ENCODE results near the gene BMP7. TPM values are rescaled to one million over a fixed set of nuclear protein-coding genes. Genes with fewer than 3 reads are reported as not detected.

Gene BMP7
- total RNA-seq, 2 experiments from 2014 or later, result not detected

- Mint-ChIP-seq H3K36me3 (ENCODE audit: low read depth) (no peaks in the 10 kb centered on the region), H3K27ac (no peak overlapping the region), H3K4me1 (ENCODE audit: low read depth) (no peaks in the 10 kb centered on the region), H3K27me3 (peaks cover 53% of the 10 kb centered on the region), H3K4me3 (no peak overlapping the region), H3K9me3 (no peaks in the 10 kb centered on the region)
- H3K9me3 ChIP-seq (ENCODE audit: control insufficient read depth in 1 of 2, insufficient read depth in 1 of 2, low read length in 2 of 2), result no peaks in the 10 kb centered on the region
- TF ChIP-seq CTCF (IDR thresholded peaks at IDR 0.05), result no peak
- DNase-seq (no peak), ATAC-seq (ENCODE audit: poor library complexity) (no peak)
- H3K27me3 ChIP-seq (ENCODE audit: control insufficient read depth in 1 of 2, insufficient read depth in 2 of 2, low read length in 2 of 2), result peaks cover 10 to 13% of the 10 kb centered on the region in 2 experiments
- H3K36me3 ChIP-seq (ENCODE audit: insufficient read depth, low read length), result no peaks in the 10 kb centered on the region
- H3K4me3 ChIP-seq (ENCODE audit: low read length), result no peak overlapping the region
- no peak overlapping the region for H3K27ac ChIP-seq (ENCODE audit: low read depth in 1 of 2, low read length in 2 of 2)
- CTCF ChIA-PET, result no interaction called here
- intact Hi-C loops (cut with DNase I, micrococcal nuclease), result no loop called here
- no peaks in the 10 kb centered on the region for H3K4me1 ChIP-seq (ENCODE audit: insufficient read depth, low read length)
- POLR2A ChIA-PET, result interaction anchor here (0.5 kb wide), 1 partner anchor 670 kb away, joined by 3 read pairs; no protein-coding TSS in a partner anchor
Measured at GRCh38 chr20:57277398-57278105, 11.1 kb upstream of the BMP7 start.

- no peak for ATAC-seq (ENCODE audit: poor library complexity)
- Histone ChIP-seq H3K4me3 (ENCODE audit: low read length) (no peak overlapping the region), H3K27me3 (ENCODE audit: control insufficient read depth in 1 of 2, insufficient read depth in 2 of 2, low read length in 2 of 2) (peaks cover 10 to 13% of the 10 kb centered on the region in 2 experiments), H3K36me3 (ENCODE audit: insufficient read depth, low read length) (no peaks in the 10 kb centered on the region), H3K4me1 (ENCODE audit: insufficient read depth, low read length) (no peaks in the 10 kb centered on the region), H3K9me3 (ENCODE audit: control insufficient read depth in 1 of 2, insufficient read depth in 1 of 2, low read length in 2 of 2) (no peaks in the 10 kb centered on the region), H3K27ac (ENCODE audit: low read depth in 1 of 2, low read length in 2 of 2) (no peak overlapping the region)
- no peak overlapping the region for H3K27ac Mint-ChIP-seq
- H3K36me3 Mint-ChIP-seq (ENCODE audit: low read depth), result no peaks in the 10 kb centered on the region
- no peak overlapping the region for H3K4me3 Mint-ChIP-seq
- intact Hi-C loops (cut with DNase I, micrococcal nuclease), result no loop called here
- H3K27me3 Mint-ChIP-seq, result peaks cover 63% of the 10 kb centered on the region
- no peak for TF ChIP-seq CTCF (IDR thresholded peaks at IDR 0.05)
- DNase-seq, result no peak
- H3K4me1 Mint-ChIP-seq (ENCODE audit: low read depth), result no peaks in the 10 kb centered on the region
- ChIA-PET POLR2A (no interaction called here), CTCF (no interaction called here)
- H3K9me3 Mint-ChIP-seq, result no peaks in the 10 kb centered on the region
Measured at GRCh38 chr20:57276221-57276620, 9.8 kb upstream of the BMP7 start.

- Mint-ChIP-seq H3K27me3 (peaks cover 67% of the 10 kb centered on the region), H3K9me3 (no peaks in the 10 kb centered on the region), H3K27ac (no peak overlapping the region), H3K4me3 (no peak overlapping the region), H3K36me3 (ENCODE audit: low read depth) (no peaks in the 10 kb centered on the region), H3K4me1 (ENCODE audit: low read depth) (no peaks in the 10 kb centered on the region)
- Histone ChIP-seq H3K4me1 (ENCODE audit: insufficient read depth, low read length) (no peaks in the 10 kb centered on the region), H3K27ac (ENCODE audit: low read depth in 1 of 2, low read length in 2 of 2) (no peak overlapping the region), H3K4me3 (ENCODE audit: low read length) (no peak overlapping the region), H3K9me3 (ENCODE audit: control insufficient read depth in 1 of 2, insufficient read depth in 1 of 2, low read length in 2 of 2) (no peaks in the 10 kb centered on the region), H3K27me3 (ENCODE audit: control insufficient read depth in 1 of 2, insufficient read depth in 2 of 2, low read length in 2 of 2) (peaks cover 10 to 13% of the 10 kb centered on the region in 2 experiments), H3K36me3 (ENCODE audit: insufficient read depth, low read length) (no peaks in the 10 kb centered on the region)
- intact Hi-C loops (cut with DNase I, micrococcal nuclease), result no loop called here
- ATAC-seq (ENCODE audit: poor library complexity) (no peak), DNase-seq (no peak)
- ChIA-PET POLR2A (no interaction called here), CTCF (no interaction called here)
- no peak for TF ChIP-seq CTCF (IDR thresholded peaks at IDR 0.05)
Measured at GRCh38 chr20:57275813-57276212, 9.4 kb upstream of the BMP7 start.

Measured in CD4-positive, alpha-beta T cell (primary cell).